Keratinocyte (primary cell): ENCODE results near the gene DIRAS3. TPM values are rescaled to one million over a fixed set of nuclear protein-coding genes. Genes with fewer than 3 reads are reported as not detected.

ENCODE experiments used
- DNase-seq: peaks from one replicate; pipeline ENCODE4 v3.0.0-alpha.2; 2011; ENCODE audit warnings: low read depth, missing footprints, low spot score
- FAIRE-seq: peaks from 2 replicates; lab custom pipeline; 2011; peaks lifted over from hg19 to GRCh38; lab: Jason Lieb, UNC
- H2AFZ ChIP-seq: 2 replicates; pipeline ENCODE4 v1.6.0; 2012; ENCODE audit warnings: low read length, control low read depth, inconsistent platforms; ENCODE audit not compliant: control insufficient read depth
- H3K27ac ChIP-seq: 2 replicates; pipeline ENCODE4 v1.5.1; 2011; ENCODE audit warnings: low read length; ENCODE audit not compliant: control insufficient read depth, insufficient read depth
- H3K27me3 ChIP-seq: 3 replicates; pipeline ENCODE4 v1.6.0; 2011; ENCODE audit warnings: low read length; ENCODE audit not compliant: control insufficient read depth, insufficient read depth; ENCODE audit errors: extremely low read depth
- H3K36me3 ChIP-seq, 2 experiments: 2 replicates in 1 of 2; 3 replicates in 1 of 2; pipeline ENCODE4 v1.5.1; 2011; ENCODE audit warnings: low read length in 2 of 2, mild to moderate bottlenecking in 1 of 2; ENCODE audit not compliant: control insufficient read depth in 2 of 2, insufficient read depth in 2 of 2; ENCODE audit errors: extremely low read depth in 1 of 2
- H3K4me1 ChIP-seq: 3 replicates; pipeline ENCODE4 v1.5.1; 2011; ENCODE audit warnings: low read length; ENCODE audit not compliant: control insufficient read depth, insufficient read depth; ENCODE audit errors: extremely low read depth
- H3K4me2 ChIP-seq: 3 replicates; pipeline ENCODE4 v1.6.0; 2011; ENCODE audit warnings: low read depth, low read length; ENCODE audit not compliant: control insufficient read depth, insufficient read depth; ENCODE audit errors: extremely low read depth
- H3K4me3 ChIP-seq, 3 experiments: fragments of 200-600 bp in 1 of 3; sonication (generic) in 1 of 3; 2 replicates in 2 of 3; 3 replicates in 1 of 3; pipeline ENCODE4 v1.5.1; 2011 to 2016; ENCODE audit warnings: low read length in 3 of 3, mild to moderate bottlenecking in 3 of 3, control low read depth in 2 of 3, inconsistent platforms in 1 of 3, low read depth in 1 of 3, mixed read lengths in 1 of 3, mixed run types in 1 of 3, moderate library complexity in 1 of 3; ENCODE audit not compliant: control insufficient read depth in 2 of 3, insufficient read depth in 2 of 3; ENCODE audit errors: extremely low read depth in 1 of 3
- H3K79me2 ChIP-seq: 2 replicates; pipeline ENCODE4 v1.6.0; 2012; ENCODE audit warnings: low read length; ENCODE audit not compliant: control insufficient read depth, insufficient read depth
- H3K9ac ChIP-seq: 3 replicates; pipeline ENCODE4 v1.6.0; 2011; ENCODE audit warnings: low read length; ENCODE audit not compliant: control insufficient read depth, insufficient read depth; ENCODE audit errors: extremely low read depth
- H3K9me1 ChIP-seq: 3 replicates; pipeline ENCODE4 v1.6.0; 2011; ENCODE audit warnings: low read length; ENCODE audit not compliant: control insufficient read depth, insufficient read depth; ENCODE audit errors: extremely low read depth
- H3K9me3 ChIP-seq: 2 replicates; pipeline ENCODE4 v1.5.1; 2012; ENCODE audit warnings: low read depth, low read length; ENCODE audit not compliant: control insufficient read depth
- H4K20me1 ChIP-seq: 3 replicates; pipeline ENCODE4 v1.6.0; 2011; ENCODE audit warnings: low read length; ENCODE audit not compliant: control insufficient read depth, insufficient read depth; ENCODE audit errors: extremely low read depth
- CTCF ChIP-seq, 3 experiments: IDR thresholded peaks in 1 of 3; conservative IDR thresholded peaks in 1 of 3; optimal IDR thresholded peaks in 1 of 3; 2 replicates in 2 of 3; 3 replicates in 1 of 3; pipeline versions ENCODE3 to v1.5.1; 2011; ENCODE audit warnings: low read length in 3 of 3, mild to moderate bottlenecking in 3 of 3, moderate library complexity in 2 of 3, control low read depth in 1 of 3, inconsistent platforms in 1 of 3; ENCODE audit not compliant: insufficient read depth in 2 of 3; ENCODE audit errors: extremely low read depth in 1 of 3
- EZH2 ChIP-seq: IDR thresholded peaks from one replicate; pipeline ENCODE4 v1.6.1; 2012; ENCODE audit warnings: inconsistent platforms, mild to moderate bottlenecking, low read length, moderate library complexity
- dilution Hi-C: fragments of 300-500 bp; cut with MboI; formaldehyde crosslinking; loops from one replicate; pipeline ENCODE4 v1.7.0; 2020; ENCODE audit warnings: low sequenced_read_pairs; ENCODE audit not compliant: extremely low pct_ligation_motif_present
- polyA plus RNA-seq, 5 experiments: library from polyadenylated mRNA; depleted of rRNA in 3 of 5; stranded (reverse) in 3 of 5; stranded (forward) in 1 of 5; unstranded in 1 of 5; fragments of >200 nt; gene quantifications; 1 replicate in 1 of 5; 2 replicates in 3 of 5; 3 replicates in 1 of 5; pipeline versions ENCODE4 v1.2.1 to v1.2.3, GENCODE V29; 2011 to 2012; ENCODE audit warnings: missing spikeins in 2 of 5, low read depth in 1 of 5, low replicate concordance in 1 of 5

DIRAS3 gene
- polyA plus RNA-seq, 1 donor (not counting 4 experiments of a cell fraction or from before 2014, with no cell fraction given), result 0.20 TPM

GRCh38 chr1:68057050-68057449 lies 6.6 kb upstream of the DIRAS3 start:
- FAIRE-seq, result no peak
- no peaks in the 10 kb centered on the region for H4K20me1 ChIP-seq
- no peak overlapping the region for H3K9ac ChIP-seq
- H3K27ac ChIP-seq, result no peak overlapping the region
- H3K4me2 ChIP-seq, result no peak overlapping the region
- no peaks in the 10 kb centered on the region for H3K79me2 ChIP-seq
- no peaks in the 10 kb centered on the region for H3K9me1 ChIP-seq
- H3K27me3 ChIP-seq, result no peaks in the 10 kb centered on the region
- H3K36me3 ChIP-seq, result no peaks in the 10 kb centered on the region
- TF ChIP-seq EZH2, result no peak
- TF ChIP-seq CTCF (optimal IDR thresholded peaks at IDR 0.05 in 1 of 3, IDR thresholded peaks at IDR 0.05 in 1 of 3, conservative IDR thresholded peaks at IDR 0.05 in 1 of 3; ENCODE audit: extremely low read depth in 1 of 3, insufficient read depth in 2 of 3, low read length in 3 of 3), result no peak
- no peak overlapping the region for H2AFZ ChIP-seq
- no peaks in the 10 kb centered on the region for H3K4me1 ChIP-seq
- no peak overlapping the region for H3K4me3 ChIP-seq
- H3K9me3 ChIP-seq, result no peaks in the 10 kb centered on the region
- dilution Hi-C loops, result no loop called here
- DNase-seq, result no peak

GRCh38 chr1:68051475-68051874 lies 1.0 kb upstream of the DIRAS3 start:
- H3K9me1 ChIP-seq, result no peaks in the 10 kb centered on the region

More at GRCh38 chr1:68051475-68051874, 1.0 kb upstream of the DIRAS3 start:
- H3K27ac ChIP-seq, result no peak overlapping the region
- peaks cover 2% of the 10 kb centered on the region for H3K4me1 ChIP-seq
- H3K4me3 ChIP-seq, result peak overlapping the region; percentile 22 to 68 (median 37)
- peak overlapping the region; percentile 69 for H2AFZ ChIP-seq
- H3K4me2 ChIP-seq, result peak overlapping the region; percentile 80
- no peaks in the 10 kb centered on the region for H3K36me3 ChIP-seq
- H3K9ac ChIP-seq, result no peak overlapping the region
- no peaks in the 10 kb centered on the region for H3K27me3 ChIP-seq
- dilution Hi-C loops, result no loop called here
- H4K20me1 ChIP-seq, result no peaks in the 10 kb centered on the region
- no peaks in the 10 kb centered on the region for H3K9me3 ChIP-seq
- TF ChIP-seq CTCF (optimal IDR thresholded peaks at IDR 0.05 in 1 of 3, IDR thresholded peaks at IDR 0.05 in 1 of 3, conservative IDR thresholded peaks at IDR 0.05 in 1 of 3; ENCODE audit: extremely low read depth in 1 of 3, insufficient read depth in 2 of 3, low read length in 3 of 3) (peak; percentile 53 to 58 (median 54)), EZH2 (no peak)
- DNase-seq (no peak), FAIRE-seq (no peak)
- H3K79me2 ChIP-seq, result no peaks in the 10 kb centered on the region
